Measurements from ENCODE around the gene ABCB9.

DNA sequence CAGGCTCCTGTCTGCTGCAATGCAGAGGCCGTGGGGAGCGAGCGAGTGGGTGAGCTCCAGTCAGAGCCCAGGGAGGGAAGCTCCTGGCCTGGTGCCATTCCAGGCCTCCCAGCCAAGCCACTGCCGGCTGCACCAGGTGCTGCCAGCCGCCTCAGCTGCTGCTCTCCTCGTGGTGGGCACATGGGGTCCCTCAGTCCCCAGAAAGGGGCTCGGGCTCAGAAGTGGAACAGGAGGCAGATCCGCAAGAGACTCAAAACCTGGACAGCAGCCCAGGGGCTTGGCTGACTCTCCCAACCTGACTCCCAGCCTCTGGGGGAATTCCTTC, 2.4 kb downstream of the ABCB9 start:
- TF ChIP-seq CTCF (IDR thresholded peaks at IDR 0.05) (no peak), POLR2A (IDR thresholded peaks at IDR 0.05) (no peak)
